WTC11 (cell line): ENCODE measurements around the gene DAB1. TPM values are rescaled to one million over a fixed set of nuclear protein-coding genes. Genes with fewer than 3 reads are reported as not detected.

Experiments
- ATAC-seq: fragments of 200-7000 bp; cut with Tn5 transposase; 2 replicates; pipeline ENCODE4 v1.10.0; 2021; ENCODE audit warnings: mild to moderate bottlenecking, moderate library complexity
- CTCF ChIA-PET: fragments of 300-600 bp; sonication (Branson Sonifier 250); formaldehyde crosslinking; loops from one replicate; lab custom pipeline; 2021; ENCODE audit warnings: antibody characterized with exemption; lab: Charles Lee
- POLR2A ChIA-PET: fragments of 350-600 bp; sonication (Branson Sonifier 250); formaldehyde crosslinking; loops from one replicate; lab custom pipeline; 2021; ENCODE audit warnings: antibody characterized with exemption; lab: Charles Lee
- DNase-seq: peaks from one replicate; pipeline ENCODE4 v3.0.0; 2021; ENCODE audit warnings: low spot score
- H3K27ac Mint-ChIP-seq: 2 replicates; pipeline ENCODE4 v1.8.0; 2021; ENCODE audit warnings: mixed read lengths
- H3K27me3 Mint-ChIP-seq: 2 replicates; pipeline ENCODE4 v1.8.0; 2021; ENCODE audit warnings: low read depth, mild to moderate bottlenecking, moderate library complexity, mixed read lengths
- H3K36me3 Mint-ChIP-seq: 2 replicates; pipeline ENCODE4 v1.8.0; 2021; ENCODE audit warnings: mixed read lengths
- H3K4me1 Mint-ChIP-seq: 2 replicates; pipeline ENCODE4 v1.8.0; 2022; ENCODE audit warnings: mixed read lengths
- H3K4me3 Mint-ChIP-seq: 2 replicates; pipeline ENCODE4 v1.8.0; 2021; ENCODE audit warnings: mild to moderate bottlenecking, moderate library complexity, mixed read lengths
- H3K9me3 Mint-ChIP-seq: 2 replicates; pipeline ENCODE4 v1.8.0; 2021; ENCODE audit warnings: mixed read lengths
- ARID4B ChIP-seq: sonication (generic); formaldehyde crosslinking; IDR thresholded peaks from 2 replicates; pipeline ENCODE4 v1.8.0; 2023; ENCODE audit warnings: missing genetic modification reagents, mild to moderate bottlenecking, borderline replicate concordance
- ATF1 ChIP-seq: sonication (generic); formaldehyde crosslinking; IDR thresholded peaks from 2 replicates; pipeline ENCODE4 v1.8.1; 2023; ENCODE audit warnings: mild to moderate bottlenecking, moderate library complexity, missing genetic modification reagents
- ATF6 ChIP-seq: sonication (generic); formaldehyde crosslinking; IDR thresholded peaks from 2 replicates; pipeline ENCODE4 v1.8.1; 2023; ENCODE audit warnings: mild to moderate bottlenecking, missing genetic modification reagents
- CDX4 ChIP-seq: fragments of 250-450 bp; sonication (Bioruptor Pico); IDR thresholded peaks from 2 replicates; pipeline ENCODE4 v1.9.0; 2021; ENCODE audit warnings: moderate library complexity, mild to moderate bottlenecking, inconsistent platforms, borderline replicate concordance
- CREB1 ChIP-seq: sonication (generic); formaldehyde crosslinking; IDR thresholded peaks from 2 replicates; pipeline ENCODE4 v1.8.0; 2023; ENCODE audit warnings: mild to moderate bottlenecking, missing genetic modification reagents
- CTCF ChIP-seq: fragments of 200-600 bp; IDR thresholded peaks from 2 replicates; pipeline ENCODE4 v1.8.0; 2022; ENCODE audit warnings: antibody characterized with exemption
- FOXP4 ChIP-seq: sonication (generic); formaldehyde crosslinking; IDR thresholded peaks from 2 replicates; pipeline ENCODE4 v1.8.0; 2022; ENCODE audit warnings: mild to moderate bottlenecking, missing genetic modification reagents
- GRHL2 ChIP-seq: fragments of 250-450 bp; sonication (Bioruptor Pico); IDR thresholded peaks from 2 replicates; pipeline ENCODE4 v1.8.0; 2022; ENCODE audit warnings: mild to moderate bottlenecking, moderate library complexity; ENCODE audit not compliant: insufficient replicate concordance, severe bottlenecking
- GTF2I ChIP-seq: fragments of 250-450 bp; sonication (Bioruptor Pico); conservative IDR thresholded peaks from 2 replicates; pipeline ENCODE4 v1.4.0; 2021; ENCODE audit warnings: mild to moderate bottlenecking
- HMGXB4 ChIP-seq: sonication (generic); formaldehyde crosslinking; IDR thresholded peaks from 2 replicates; pipeline ENCODE4 v1.8.1; 2023; ENCODE audit warnings: mild to moderate bottlenecking, moderate library complexity, missing genetic modification reagents
- MXD4 ChIP-seq: fragments of 250-450 bp; sonication (Bioruptor Pico); IDR thresholded peaks from 2 replicates; pipeline ENCODE4 v1.8.0; 2021; ENCODE audit warnings: mild to moderate bottlenecking, moderate library complexity, borderline replicate concordance
- RELA ChIP-seq: sonication (generic); formaldehyde crosslinking; IDR thresholded peaks from 2 replicates; pipeline ENCODE4 v1.8.1; 2022; ENCODE audit warnings: missing genetic modification reagents, mild to moderate bottlenecking, borderline replicate concordance
- SOX15 ChIP-seq: fragments of 250-450 bp; sonication (Bioruptor Pico); IDR thresholded peaks from 2 replicates; pipeline ENCODE4 v1.9.0; 2021; ENCODE audit warnings: mild to moderate bottlenecking
- SP1 ChIP-seq: sonication (generic); formaldehyde crosslinking; conservative IDR thresholded peaks from 2 replicates; pipeline ENCODE4 v1.8.1; 2022; ENCODE audit warnings: missing genetic modification reagents
- TCF7 ChIP-seq: sonication (generic); formaldehyde crosslinking; IDR thresholded peaks from 2 replicates; pipeline ENCODE4 v1.8.0; 2022; ENCODE audit warnings: mild to moderate bottlenecking, low read depth, missing genetic modification reagents, moderate library complexity
- USF2 ChIP-seq: sonication (generic); formaldehyde crosslinking; IDR thresholded peaks from 2 replicates; pipeline ENCODE4 v1.8.1; 2023; ENCODE audit warnings: mild to moderate bottlenecking, missing genetic modification reagents, moderate library complexity
- ZNF138 ChIP-seq: sonication (generic); formaldehyde crosslinking; conservative IDR thresholded peaks from 2 replicates; pipeline ENCODE4 v1.8.1; 2022; ENCODE audit warnings: mild to moderate bottlenecking, moderate library complexity, missing genetic modification reagents
- total RNA-seq: library from RNA; stranded (reverse); gene quantifications from 3 replicates; pipeline ENCODE4 v1.2.3, GENCODE V29; 2021

Gene DAB1
- total RNA-seq, 1 experiment from 2014 or later = 10.7 TPM

GRCh38 chr1:57357462-57357861 lies 66.4 kb downstream of the DAB1 start:
- H3K27me3 Mint-ChIP-seq = peaks cover 25% of the 10 kb centered on the region
- H3K27ac Mint-ChIP-seq = peak overlapping the region; percentile 80
- DNase-seq (no peak), ATAC-seq (peak; percentile 71)
- ChIA-PET CTCF (no interaction called here), POLR2A (no interaction called here)
- TF ChIP-seq USF2 (CRISPR knock-in tag) (peak; percentile 30; the same call in 1 of the 2 replicates), GRHL2 (CRISPR knock-in tag) (no peak)
- peaks cover 28% of the 10 kb centered on the region for H3K4me1 Mint-ChIP-seq
- H3K4me3 Mint-ChIP-seq = peak overlapping the region; percentile 9
- peaks cover 17% of the 10 kb centered on the region for H3K36me3 Mint-ChIP-seq
- H3K9me3 Mint-ChIP-seq = peaks cover 23% of the 10 kb centered on the region

GRCh38 chr1:57353654-57354053 lies 70.2 kb downstream of the DAB1 start:
- no peak for TF ChIP-seq HMGXB4 (CRISPR knock-in tag)
- no peak for TF ChIP-seq TCF7 (CRISPR knock-in tag)
- Mint-ChIP-seq H3K9me3 (peaks cover 11% of the 10 kb centered on the region), H3K4me3 (no peak overlapping the region), H3K4me1 (peaks cover 42% of the 10 kb centered on the region), H3K27me3 (peaks cover 25% of the 10 kb centered on the region), H3K36me3 (peaks cover 6% of the 10 kb centered on the region), H3K27ac (no peak overlapping the region)
- CTCF ChIA-PET = no interaction called here
- DNase-seq = no peak
- no peak for ATAC-seq
- POLR2A ChIA-PET = no interaction called here

- no peak for DNase-seq
- Mint-ChIP-seq H3K9me3 (peaks cover 5% of the 10 kb centered on the region; the same call in 1 of the 2 replicates), H3K36me3 (no peaks in the 10 kb centered on the region), H3K27me3 (peaks cover 3% of the 10 kb centered on the region), H3K4me3 (no peak overlapping the region), H3K27ac (no peak overlapping the region), H3K4me1 (peaks cover 37% of the 10 kb centered on the region)
- ATAC-seq = no peak
- CTCF ChIA-PET = interaction anchor here (0.8 to 1.3 kb wide), 4 partner anchors 11 to 485 kb away, joined by 3 read pairs; no protein-coding TSS in a partner anchor
- POLR2A ChIA-PET = no interaction called here
- no peak for TF ChIP-seq FOXP4 (CRISPR knock-in tag)
- TF ChIP-seq MXD4 (CRISPR knock-in tag) = no peak
- no peak for TF ChIP-seq CDX4 (CRISPR knock-in tag)
- no peak for TF ChIP-seq SP1 (CRISPR knock-in tag)
- no peak for TF ChIP-seq RELA (CRISPR knock-in tag)
- no peak for TF ChIP-seq ZNF138 (CRISPR knock-in tag)
- TF ChIP-seq CREB1 (CRISPR knock-in tag) = no peak
- no peak for TF ChIP-seq ATF6 (CRISPR knock-in tag)
- TF ChIP-seq ATF1 = no peak
- no peak for TF ChIP-seq GTF2I (CRISPR knock-in tag)
- TF ChIP-seq ARID4B (CRISPR knock-in tag) = no peak
- TF ChIP-seq CTCF = no peak
- no peak for TF ChIP-seq SOX15 (CRISPR knock-in tag)
These were observed 73.2 kb downstream of the DAB1 start for GRCh38 chr1:57350610-57351009.
